GM12864 (cell line): ENCODE results near the gene AFAP1L1.

Source experiments
- DNase-seq: peaks from one replicate; pipeline ENCODE4 v3.0.0-alpha.2; 2011; ENCODE audit warnings: low read depth
- H3K4me3 ChIP-seq: 2 replicates; pipeline ENCODE4 v1.5.1; 2011; ENCODE audit warnings: mild to moderate bottlenecking, low read depth, low read length, control low read depth
- TF ChIP-seq, protein P1 (sequence below): IDR thresholded peaks from 2 replicates; pipeline ENCODE4 v1.5.1; 2011; ENCODE audit warnings: low read depth, mild to moderate bottlenecking, moderate library complexity, low read length, control low read depth, inconsistent platforms; ENCODE audit errors: missing control alignments

Gene AFAP1L1

DNA sequence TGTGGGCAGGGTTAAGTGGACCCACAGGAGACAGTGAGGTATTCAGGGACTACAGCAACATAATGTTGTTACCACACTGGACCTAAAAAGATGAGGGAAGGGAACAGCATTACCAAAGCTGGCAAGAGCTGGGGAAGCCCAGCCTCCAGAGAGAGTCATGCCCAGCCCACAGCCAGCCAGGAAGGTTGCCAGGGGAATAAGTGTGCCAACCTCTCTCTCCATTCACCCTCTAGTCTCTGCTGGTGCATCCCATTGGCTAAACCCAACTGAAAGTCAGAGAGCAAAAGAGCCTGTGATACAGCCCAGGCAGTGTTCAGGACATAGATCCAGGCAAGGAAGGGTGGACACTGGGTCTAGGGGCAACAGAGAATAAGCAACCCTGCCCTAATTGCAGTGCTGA, 35.8 kb upstream of the AFAP1L1 start:
- TF ChIP-seq, protein P1, sequence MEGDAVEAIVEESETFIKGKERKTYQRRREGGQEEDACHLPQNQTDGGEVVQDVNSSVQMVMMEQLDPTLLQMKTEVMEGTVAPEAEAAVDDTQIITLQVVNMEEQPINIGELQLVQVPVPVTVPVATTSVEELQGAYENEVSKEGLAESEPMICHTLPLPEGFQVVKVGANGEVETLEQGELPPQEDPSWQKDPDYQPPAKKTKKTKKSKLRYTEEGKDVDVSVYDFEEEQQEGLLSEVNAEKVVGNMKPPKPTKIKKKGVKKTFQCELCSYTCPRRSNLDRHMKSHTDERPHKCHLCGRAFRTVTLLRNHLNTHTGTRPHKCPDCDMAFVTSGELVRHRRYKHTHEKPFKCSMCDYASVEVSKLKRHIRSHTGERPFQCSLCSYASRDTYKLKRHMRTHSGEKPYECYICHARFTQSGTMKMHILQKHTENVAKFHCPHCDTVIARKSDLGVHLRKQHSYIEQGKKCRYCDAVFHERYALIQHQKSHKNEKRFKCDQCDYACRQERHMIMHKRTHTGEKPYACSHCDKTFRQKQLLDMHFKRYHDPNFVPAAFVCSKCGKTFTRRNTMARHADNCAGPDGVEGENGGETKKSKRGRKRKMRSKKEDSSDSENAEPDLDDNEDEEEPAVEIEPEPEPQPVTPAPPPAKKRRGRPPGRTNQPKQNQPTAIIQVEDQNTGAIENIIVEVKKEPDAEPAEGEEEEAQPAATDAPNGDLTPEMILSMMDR = no peak
- no peak for DNase-seq
- H3K4me3 ChIP-seq = no peak overlapping the region

DNA sequence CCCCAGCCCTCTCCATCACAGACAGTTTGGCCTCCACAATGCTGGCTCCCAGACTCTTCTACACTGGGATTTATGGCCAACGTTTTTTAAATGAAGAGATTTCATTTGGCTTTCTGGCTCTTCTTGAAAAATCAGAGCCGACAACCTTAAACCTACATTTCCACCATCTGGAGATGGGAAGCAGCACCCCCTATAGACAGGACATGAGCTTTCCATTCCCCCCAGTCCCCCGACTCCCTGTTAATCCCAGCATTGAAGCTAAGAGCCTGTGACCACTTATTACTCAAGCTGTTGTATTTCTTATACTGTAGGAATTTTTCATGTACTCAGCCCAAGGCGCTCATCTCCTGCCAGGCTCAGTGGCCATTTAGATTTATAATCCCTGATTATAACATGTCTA, 34.0 kb upstream of the AFAP1L1 start:
- DNase-seq = no peak
- TF ChIP-seq, protein P1 = no peak
- H3K4me3 ChIP-seq = no peak overlapping the region

DNA sequence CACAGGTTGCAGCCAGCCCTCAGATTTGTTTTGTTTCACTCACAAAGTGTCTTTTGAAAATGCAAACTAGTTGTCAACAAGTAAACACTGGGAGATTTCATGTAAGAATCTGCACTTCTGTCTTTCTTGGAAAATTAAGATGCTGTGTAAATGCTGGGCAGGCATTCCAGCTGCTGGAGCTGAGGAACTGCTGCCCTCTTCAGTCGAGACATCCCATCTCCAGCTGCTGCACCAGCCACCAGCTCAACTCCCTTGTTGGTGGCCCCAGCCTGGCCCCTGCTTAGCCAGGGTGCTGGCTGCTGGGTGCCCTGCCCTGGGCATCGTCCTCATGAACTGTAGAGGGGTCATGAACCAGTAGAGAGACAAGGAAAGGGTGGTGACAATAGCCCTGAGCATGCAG, 33.1 kb upstream of the AFAP1L1 start:
- H3K4me3 ChIP-seq = no peak overlapping the region
- TF ChIP-seq, protein P1 = no peak
- no peak for DNase-seq

DNA sequence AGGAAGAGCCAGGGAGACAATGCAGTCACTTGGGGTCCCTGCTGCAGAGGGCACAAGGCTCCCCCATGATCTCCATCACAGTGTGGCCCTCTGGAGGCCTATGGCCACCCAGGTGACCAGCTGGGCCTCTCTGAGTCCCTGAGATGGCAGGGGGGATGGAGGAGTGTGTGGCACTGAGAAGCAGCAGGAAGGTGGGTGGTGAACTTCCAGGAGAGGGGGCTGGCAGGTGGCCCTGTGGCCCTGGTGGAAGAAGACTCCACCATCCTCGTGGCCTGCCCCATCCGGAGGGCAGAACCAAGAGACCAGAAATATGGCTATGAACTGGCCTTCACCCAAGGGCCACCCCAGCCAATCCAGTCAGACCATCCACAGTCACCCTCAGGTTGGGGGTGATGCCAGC, 31.7 kb upstream of the AFAP1L1 start:
- H3K4me3 ChIP-seq = no peak overlapping the region
- TF ChIP-seq, protein P1 = no peak
- DNase-seq = no peak

DNA sequence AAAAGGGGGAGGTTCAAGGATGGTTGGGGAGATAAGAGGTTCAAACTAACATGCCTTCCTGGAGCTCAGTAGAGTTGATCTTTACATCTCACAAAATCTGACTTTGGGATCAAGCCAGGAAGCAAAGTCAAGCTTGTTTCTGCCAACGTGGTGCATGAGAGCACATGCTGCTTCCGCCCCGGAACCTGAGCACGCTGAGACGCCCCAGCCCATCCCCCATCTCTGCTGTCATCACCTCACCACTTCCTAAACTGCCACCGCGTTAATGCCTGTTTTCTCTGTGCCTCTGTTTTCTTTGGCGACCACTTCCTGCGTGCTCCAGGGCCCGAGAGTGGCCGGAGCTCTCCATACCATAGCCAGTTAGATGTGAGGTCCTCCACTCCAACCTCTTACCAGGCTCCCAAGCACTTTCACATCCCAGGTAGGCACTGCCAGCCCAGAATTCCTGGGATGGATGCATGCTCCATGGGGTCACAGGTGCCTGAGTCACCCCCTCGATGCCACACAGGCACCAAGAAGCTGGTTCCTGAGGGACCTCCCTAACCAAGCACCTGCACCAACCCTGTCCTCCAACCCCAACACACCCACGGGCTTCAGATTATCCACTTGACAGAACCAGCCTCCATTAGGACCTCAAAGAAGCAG, 31.2 kb upstream of the AFAP1L1 start:
- no peak for DNase-seq
- TF ChIP-seq, protein P1 = no peak

DNA sequence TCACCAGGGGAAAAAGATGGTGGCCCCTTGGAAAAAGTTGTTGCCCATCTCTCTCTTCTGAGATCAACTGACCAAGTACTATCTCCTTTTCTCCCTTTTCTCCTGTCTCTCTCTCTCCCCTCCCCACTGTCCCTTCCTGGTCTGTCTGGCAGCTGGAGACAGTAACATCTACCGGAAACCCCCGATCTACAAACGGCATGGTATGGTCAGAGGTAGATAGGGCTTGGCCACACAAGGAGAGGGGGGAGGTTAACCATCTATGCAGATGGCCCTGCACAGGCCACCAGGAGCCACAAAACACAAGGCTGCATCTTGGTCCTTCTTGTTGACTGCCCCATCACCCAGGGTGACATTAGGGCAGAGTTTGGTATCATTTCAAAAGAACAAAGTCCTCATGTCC, 29.3 kb upstream of the AFAP1L1 start:
- no peak overlapping the region for H3K4me3 ChIP-seq
- TF ChIP-seq, protein P1 = no peak
- DNase-seq = no peak

More for the DNA sequence above, 31.2 kb upstream of the AFAP1L1 start:
- H3K4me3 ChIP-seq = no peak overlapping the region

DNA sequence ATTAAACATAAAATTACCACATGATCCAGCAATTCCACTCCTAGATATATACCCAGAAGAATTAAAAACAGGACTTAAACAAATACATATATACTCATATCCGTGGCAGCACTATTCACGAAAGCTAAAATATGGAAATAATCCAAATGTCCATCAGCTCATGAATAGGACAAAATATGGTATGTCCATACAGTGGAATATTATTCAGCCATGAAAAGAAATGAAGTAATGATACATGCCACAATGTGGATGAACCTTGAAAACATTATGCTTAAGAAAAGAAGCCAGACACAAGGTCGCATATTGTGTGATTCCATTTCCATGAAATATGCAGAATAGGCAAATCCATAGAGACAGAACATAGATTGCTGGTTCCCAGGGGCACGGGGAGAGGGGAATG, 24.8 kb upstream of the AFAP1L1 start:
- no peak overlapping the region for H3K4me3 ChIP-seq
- DNase-seq = no peak
- TF ChIP-seq, protein P1 = no peak
